Endothelial cell of umbilical vein (primary cell): ENCODE data around the gene IGBP1. TPM values are rescaled to one million over a fixed set of nuclear protein-coding genes. Genes with fewer than 3 reads are reported as not detected.

ENCODE experiments used
- BruUV-seq: library from RNA; stranded (reverse); fragments of 400-500 nt; replicated peaks from 2 replicates; lab custom pipeline; 2021; lab: Mats Ljungman, UMichigan
- CTCF ChIA-PET: fragments of 300-600, 350-600 bp; sonication (Branson Sonifier 250); formaldehyde crosslinking; loops from one replicate; lab custom pipeline; 2021; ENCODE audit warnings: antibody characterized with exemption, inconsistent platforms; lab: Charles Lee
- POLR2A ChIA-PET: fragments of 300-600, 350-600 bp; sonication (Branson Sonifier 250); formaldehyde crosslinking; loops from one replicate; lab custom pipeline; 2021; ENCODE audit warnings: antibody characterized with exemption, inconsistent platforms; lab: Charles Lee
- DNase-seq: peaks from one replicate; pipeline ENCODE4 v3.0.0-alpha.2; 2011; ENCODE audit warnings: low read depth, low spot score
- FAIRE-seq: peaks from 2 replicates; lab custom pipeline; 2011; peaks lifted over from hg19 to GRCh38; lab: Jason Lieb, UNC
- H2AFZ ChIP-seq: 2 replicates; pipeline ENCODE4 v1.6.0; 2012; ENCODE audit warnings: low read depth, low read length, control low read depth, inconsistent platforms
- H3K27ac ChIP-seq: 2 replicates; pipeline ENCODE4 v1.5.1; 2011; ENCODE audit warnings: low read depth, mild to moderate bottlenecking, control low read depth, low read length, moderate library complexity; ENCODE audit not compliant: insufficient read depth
- H3K27me3 ChIP-seq, 2 experiments: 2 replicates each; pipeline versions ENCODE4 v1.6.0 to v1.6.1; 2011; ENCODE audit warnings: low read length in 2 of 2, mixed read lengths in 1 of 2; ENCODE audit not compliant: control insufficient read depth in 2 of 2, insufficient read depth in 2 of 2
- H3K36me3 ChIP-seq, 2 experiments: 2 replicates in 1 of 2; 3 replicates in 1 of 2; pipeline ENCODE4 v1.5.1; 2011; ENCODE audit warnings: low read length in 2 of 2, mild to moderate bottlenecking in 1 of 2, moderate library complexity in 1 of 2; ENCODE audit not compliant: control insufficient read depth in 2 of 2, insufficient read depth in 2 of 2; ENCODE audit errors: extremely low read depth in 1 of 2
- H3K4me1 ChIP-seq: 3 replicates; pipeline ENCODE4 v1.5.1; 2011; ENCODE audit warnings: mild to moderate bottlenecking, low read length; ENCODE audit not compliant: control insufficient read depth, insufficient read depth; ENCODE audit errors: extremely low read depth
- H3K4me2 ChIP-seq: 2 replicates; pipeline ENCODE4 v1.6.1; 2011; ENCODE audit warnings: low read length, control low read depth, mixed read lengths; ENCODE audit not compliant: insufficient read depth
- H3K4me3 ChIP-seq, 3 experiments: fragments of 200-600 bp in 1 of 3; sonication (generic), shearing (Covaris generic) in 1 of 3; replicated peaks in 1 of 3; 2 replicates each; pipeline ENCODE4 v1.5.1; 2011 to 2016; ENCODE audit warnings: control low read depth in 3 of 3, low read length in 3 of 3, mild to moderate bottlenecking in 2 of 3, inconsistent platforms in 1 of 3, low read depth in 1 of 3, moderate library complexity in 1 of 3; ENCODE audit not compliant: insufficient read depth in 1 of 3
- H3K79me2 ChIP-seq: 2 replicates; pipeline ENCODE4 v1.6.0; 2012; ENCODE audit warnings: low read length, inconsistent platforms; ENCODE audit not compliant: control insufficient read depth, insufficient read depth
- H3K9ac ChIP-seq: replicated peaks from 2 replicates; pipeline ENCODE3; 2011; ENCODE audit warnings: low read length, control low read depth; ENCODE audit not compliant: insufficient read depth; ENCODE audit errors: extremely low read depth
- H3K9me1 ChIP-seq: replicated peaks from 3 replicates; pipeline ENCODE4 v1.6.0; 2011; ENCODE audit warnings: mild to moderate bottlenecking, low read length; ENCODE audit not compliant: control insufficient read depth, insufficient read depth; ENCODE audit errors: extremely low read depth
- H3K9me3 ChIP-seq: replicated peaks from 2 replicates; pipeline ENCODE4 v1.5.1; 2012; ENCODE audit warnings: low read length, inconsistent platforms; ENCODE audit not compliant: control insufficient read depth, insufficient read depth
- H4K20me1 ChIP-seq: replicated peaks from 2 replicates; pipeline ENCODE3; 2011; ENCODE audit warnings: mild to moderate bottlenecking, low read length; ENCODE audit not compliant: control insufficient read depth, insufficient read depth; ENCODE audit errors: extremely low read depth
- CTCF ChIP-seq, 2 donors: IDR thresholded peaks; 1 replicate in 1 of 2; 2 replicates in 1 of 2; pipeline ENCODE4 v1.5.1; 2011; ENCODE audit warnings: low read length in 2 of 2, mild to moderate bottlenecking in 2 of 2, moderate library complexity in 2 of 2, control low read depth in 1 of 2, inconsistent platforms in 1 of 2, low read depth in 1 of 2; ENCODE audit not compliant: insufficient read depth in 1 of 2; ENCODE audit errors: extremely low read depth in 1 of 2
- EZH2 ChIP-seq: IDR thresholded peaks from 2 replicates; pipeline ENCODE4 v1.6.1; 2012; ENCODE audit warnings: borderline replicate concordance, low read depth, mild to moderate bottlenecking, moderate library complexity, low read length, inconsistent platforms; ENCODE audit not compliant: severe bottlenecking
- FOS ChIP-seq: IDR thresholded peaks from 2 replicates; pipeline ENCODE4 v1.6.1; 2011; ENCODE audit warnings: mild to moderate bottlenecking, low read length, moderate library complexity, borderline replicate concordance; ENCODE audit not compliant: insufficient read depth
- GATA2 ChIP-seq: IDR thresholded peaks from 2 replicates; pipeline ENCODE4 v1.7.0; 2011; ENCODE audit warnings: low read depth, mild to moderate bottlenecking, moderate library complexity, mixed read lengths, low read length; ENCODE audit not compliant: insufficient read length, insufficient read depth
- JUN ChIP-seq: IDR thresholded peaks from 2 replicates; pipeline ENCODE4 v1.6.1; 2011; ENCODE audit warnings: borderline replicate concordance, low read depth; ENCODE audit not compliant: insufficient read length, insufficient read depth
- MYC ChIP-seq: IDR thresholded peaks from one replicate; pipeline ENCODE4 v1.6.1; 2011; ENCODE audit warnings: mild to moderate bottlenecking, low read depth, low read length
- POLR2A ChIP-seq: IDR thresholded peaks from 2 replicates; pipeline ENCODE4 v1.6.1; 2012; ENCODE audit warnings: low read depth, mild to moderate bottlenecking, control low read depth, low read length
- POLR2AphosphoS5 ChIP-seq: IDR thresholded peaks from 2 replicates; pipeline ENCODE4 v1.6.1; 2012; ENCODE audit warnings: low read depth, mild to moderate bottlenecking, control low read depth, low read length, moderate library complexity; ENCODE audit not compliant: insufficient read depth
- dilution Hi-C: fragments of 300-500 bp; cut with MboI; formaldehyde crosslinking; loops from one replicate; pipeline ENCODE4 v1.15.0; 2019; ENCODE audit warnings: low sequenced_read_pairs; ENCODE audit not compliant: extremely low pct_ligation_motif_present
- intact Hi-C: fragments of 100-400 bp; cut with micrococcal nuclease; formaldehyde crosslinking; loops from one replicate; pipeline ENCODE4 v1.10.0; 2022
- polyA plus RNA-seq, 4 experiments: library from polyadenylated mRNA; depleted of rRNA in 3 of 4; stranded (reverse) in 3 of 4; unstranded in 1 of 4; fragments of >200 nt; gene quantifications; 2 replicates each; pipeline versions ENCODE4 v1.2.1 to v1.2.3, GENCODE V29; 2011 to 2012; ENCODE audit warnings: missing spikeins in 1 of 4
- total RNA-seq: library from RNA; stranded (reverse); gene quantifications from 2 replicates; pipeline ENCODE4 v1.2.3, GENCODE V29; 2021
- TF ChIP-seq, protein P1 (sequence below): IDR thresholded peaks from 2 replicates; pipeline ENCODE4 v1.6.1; 2011; ENCODE audit not compliant: insufficient read depth, insufficient read length

The IGBP1 gene
- total and polyA plus RNA-seq, 2 donors (not counting 3 experiments of a cell fraction or from before 2014, with no cell fraction given): 38.1 to 39.5 TPM

GRCh38 chrX:70168238-70169188, 35.3 kb downstream of the IGBP1 start:
- DNase-seq (peak; percentile 34), FAIRE-seq (peak; percentile 80)
- dilution Hi-C loops (no loop called here), intact Hi-C loops (no loop called here)
- peak overlapping the region; percentile 38 for H3K4me2 ChIP-seq
- no peak overlapping the region for H3K4me3 ChIP-seq
- H3K27me3 ChIP-seq: no peaks in the 10 kb centered on the region
- no peaks in the 10 kb centered on the region for H3K79me2 ChIP-seq
- peak overlapping the region; percentile 28 for H3K27ac ChIP-seq
- H3K9me1 ChIP-seq: no peaks in the 10 kb centered on the region
- H4K20me1 ChIP-seq: no peaks in the 10 kb centered on the region
- no TSS peak for BruUV-seq
- H3K4me1 ChIP-seq: peaks cover 30% of the 10 kb centered on the region
- no peaks in the 10 kb centered on the region for H3K9me3 ChIP-seq
- ChIA-PET CTCF (interaction anchor here (0.8 to 4.2 kb wide), 6 partner anchors 19 to 265 kb away, joined by 3 to 30 read pairs (median 4); partner anchors contain the start of gene IGBP1), POLR2A (interaction anchor here (1.8 kb wide), 1 partner anchor 35 kb away, joined by 4 read pairs; the partner anchor contains the start of gene IGBP1)
- peaks cover 0 to 2% of the 10 kb centered on the region in 2 experiments for H3K36me3 ChIP-seq
- H3K9ac ChIP-seq: no peak overlapping the region
- peak overlapping the region; percentile 9 for H2AFZ ChIP-seq
- TF ChIP-seq POLR2AphosphoS5 (no peak), FOS (peak; percentile 36)

DNA sequence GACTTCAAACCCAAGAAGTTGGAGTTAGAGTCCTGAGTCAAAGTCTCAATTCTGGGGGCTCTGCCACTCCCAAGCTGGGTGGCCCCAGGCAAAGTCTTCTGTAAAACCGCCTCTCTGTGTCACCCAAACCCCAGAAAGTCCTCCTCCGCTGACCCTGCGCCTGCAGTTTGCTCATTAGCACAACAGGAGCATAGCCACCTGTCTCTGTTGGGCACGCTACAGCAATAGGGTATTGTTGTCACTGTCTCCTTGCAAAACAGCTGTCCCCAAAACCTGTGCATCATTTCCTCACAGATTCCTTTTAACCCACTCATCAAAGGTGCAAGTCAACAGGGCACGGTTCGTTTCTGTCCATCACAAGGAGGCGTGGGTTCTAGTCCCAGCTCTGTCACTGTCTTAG, 36.0 kb downstream of the IGBP1 start:
- no peak overlapping the region for H3K4me2 ChIP-seq
- ChIA-PET POLR2A (no interaction called here), CTCF (interaction anchor here (1.1 to 4.2 kb wide), 2 partner anchors 34 to 36 kb away, joined by 4 to 30 read pairs; partner anchors contain the start of gene IGBP1)
- no peak for TF ChIP-seq POLR2A
- TF ChIP-seq, protein P1, sequence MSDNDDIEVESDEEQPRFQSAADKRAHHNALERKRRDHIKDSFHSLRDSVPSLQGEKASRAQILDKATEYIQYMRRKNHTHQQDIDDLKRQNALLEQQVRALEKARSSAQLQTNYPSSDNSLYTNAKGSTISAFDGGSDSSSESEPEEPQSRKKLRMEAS: no peak
- no peak for TF ChIP-seq JUN
- TF ChIP-seq EZH2: no peak
- no peak for TF ChIP-seq GATA2
- no peak for TF ChIP-seq MYC
- no peak for TF ChIP-seq FOS
- no peak for TF ChIP-seq CTCF (IDR thresholded peaks at IDR 0.05; ENCODE audit: extremely low read depth in 1 of 2, insufficient read depth in 1 of 2, low read depth in 1 of 2, low read length in 2 of 2)
- no peak for TF ChIP-seq POLR2AphosphoS5
- no peaks in the 10 kb centered on the region for H3K27me3 ChIP-seq
- intact Hi-C loops (no loop called here), dilution Hi-C loops (no loop called here)
- no peaks in the 10 kb centered on the region for H3K9me1 ChIP-seq
- H3K4me1 ChIP-seq: peaks cover 30% of the 10 kb centered on the region
- H3K9me3 ChIP-seq: no peaks in the 10 kb centered on the region
- H2AFZ ChIP-seq: no peak overlapping the region
- no peak for FAIRE-seq
- H3K36me3 ChIP-seq: peaks cover 0 to 2% of the 10 kb centered on the region in 2 experiments
- H3K27ac ChIP-seq: no peak overlapping the region
- no peaks in the 10 kb centered on the region for H4K20me1 ChIP-seq
- no TSS peak for BruUV-seq
- H3K4me3 ChIP-seq: no peak overlapping the region
- no peaks in the 10 kb centered on the region for H3K79me2 ChIP-seq
- no peak overlapping the region for H3K9ac ChIP-seq
- no peak for DNase-seq
